Caco-2 (cell line): ENCODE measurements around the gene CCDC43. TPM values are rescaled to one million over a fixed set of nuclear protein-coding genes. Genes with fewer than 3 reads are reported as not detected.

Experiments used
- BruUV-seq: library from RNA; stranded (reverse); fragments of 400-500 nt; replicated peaks from 2 replicates; lab custom pipeline; 2021; lab: Mats Ljungman, UMichigan
- CTCF ChIA-PET: fragments of 300-600 bp; sonication (Branson Sonifier 250); formaldehyde crosslinking; loops from one replicate; lab custom pipeline; 2022; ENCODE audit warnings: antibody characterized with exemption; lab: Charles Lee
- POLR2A ChIA-PET: fragments of 300-600 bp; sonication (Branson Sonifier 250); formaldehyde crosslinking; loops from one replicate; lab custom pipeline; 2022; ENCODE audit warnings: antibody characterized with exemption; lab: Charles Lee
- DNase-seq, 2 experiments: peaks; one replicate each; pipeline versions ENCODE4 v3.0.0 to v3.0.0-alpha.2; 2020 to 2022
- H3K27me3 ChIP-seq: replicated peaks from 2 replicates; pipeline ENCODE4 v1.6.0; 2011; ENCODE audit warnings: low read length; ENCODE audit not compliant: control insufficient read depth, insufficient read depth
- H3K36me3 ChIP-seq: 2 replicates; pipeline ENCODE4 v1.5.1; 2011; ENCODE audit warnings: low read length; ENCODE audit not compliant: control insufficient read depth, insufficient read depth
- H3K4me1 ChIP-seq: fragments of 250-450 bp; sonication (Bioruptor Pico); 2 replicates; pipeline ENCODE4 v1.5.1; 2020; ENCODE audit warnings: mild to moderate bottlenecking
- H3K4me3 ChIP-seq: 2 replicates; pipeline ENCODE4 v1.5.1; 2011; ENCODE audit warnings: low read depth, mild to moderate bottlenecking, control low read depth, low read length
- H3K9me3 ChIP-seq: fragments of 250-450 bp; sonication (Bioruptor Pico); 2 replicates; pipeline ENCODE4 v1.5.1; 2020; ENCODE audit warnings: mild to moderate bottlenecking, moderate library complexity
- H3K27ac Mint-ChIP-seq: one replicate; pipeline ENCODE4 v1.8.0; 2022; ENCODE audit warnings: mixed read lengths; ENCODE audit not compliant: unreplicated experiment
- H3K27me3 Mint-ChIP-seq: one replicate; pipeline ENCODE4 v1.8.0; 2022; ENCODE audit warnings: mixed read lengths; ENCODE audit not compliant: insufficient read depth, unreplicated experiment
- H3K36me3 Mint-ChIP-seq: one replicate; pipeline ENCODE4 v1.8.0; 2022; ENCODE audit warnings: mild to moderate bottlenecking, mixed read lengths; ENCODE audit not compliant: insufficient read depth, unreplicated experiment
- H3K4me1 Mint-ChIP-seq: one replicate; pipeline ENCODE4 v1.8.0; 2022; ENCODE audit warnings: low read depth, mixed read lengths; ENCODE audit not compliant: unreplicated experiment
- H3K4me3 Mint-ChIP-seq: one replicate; pipeline ENCODE4 v1.8.0; 2022; ENCODE audit warnings: mild to moderate bottlenecking, moderate library complexity, mixed read lengths; ENCODE audit not compliant: unreplicated experiment
- H3K9me3 Mint-ChIP-seq: one replicate; pipeline ENCODE4 v1.8.0; 2022; ENCODE audit warnings: mixed read lengths; ENCODE audit not compliant: unreplicated experiment
- intact Hi-C: fragments of 100-400 bp; cut with micrococcal nuclease; formaldehyde crosslinking; loops from one replicate; pipeline ENCODE4 v1.10.0; 2022; ENCODE audit not compliant: unreplicated experiment
- total RNA-seq: library from RNA; stranded (reverse); gene quantifications from 2 replicates; pipeline ENCODE4 v1.2.3, GENCODE V29; 2022
- TF ChIP-seq, protein P1 (sequence below), 2 experiments: fragments of 200-600 bp in 1 of 2; IDR thresholded peaks; 1 replicate in 1 of 2; 2 replicates in 1 of 2; pipeline versions ENCODE4 v1.5.1 to v1.8.0; 2011 to 2022; ENCODE audit warnings: antibody characterized with exemption in 1 of 2, control low read depth in 1 of 2, inconsistent platforms in 1 of 2, low read depth in 1 of 2, low read length in 1 of 2, mild to moderate bottlenecking in 1 of 2, moderate library complexity in 1 of 2; ENCODE audit not compliant: insufficient read depth in 1 of 2, severe bottlenecking in 1 of 2, unreplicated experiment in 1 of 2

Gene CCDC43
- total RNA-seq, 1 experiment from 2014 or later: 54.3 TPM

DNA sequence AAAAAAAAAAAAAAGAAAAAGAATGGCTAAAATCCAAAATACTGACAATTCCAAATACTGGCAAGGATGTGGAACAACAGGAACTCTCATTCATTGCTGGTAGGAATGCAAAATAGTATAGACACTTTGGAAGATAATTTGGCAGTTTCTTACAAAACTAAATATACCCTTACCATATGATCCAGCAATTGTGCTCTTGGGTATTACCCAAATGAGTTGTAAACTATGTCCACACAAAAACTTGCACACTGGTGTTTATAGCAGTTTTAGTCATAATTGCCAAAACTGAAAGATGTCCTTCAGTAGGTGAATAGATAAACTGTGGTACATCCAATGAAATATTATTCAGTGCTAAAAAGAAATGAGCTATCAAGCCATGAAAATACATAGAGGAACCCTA lies 41.8 kb downstream of the CCDC43 start:
- no TSS peak for BruUV-seq
- Mint-ChIP-seq H3K27me3 (no peaks in the 10 kb centered on the region), H3K36me3 (no peaks in the 10 kb centered on the region), H3K27ac (no peak overlapping the region), H3K4me1 (no peaks in the 10 kb centered on the region), H3K9me3 (no peaks in the 10 kb centered on the region), H3K4me3 (no peak overlapping the region)
- no peaks in the 10 kb centered on the region for H3K36me3 ChIP-seq
- ChIA-PET POLR2A (no interaction called here), CTCF (interaction anchor here (0.6 kb wide), 1 partner anchor 60 kb away, joined by 3 read pairs; no protein-coding TSS in a partner anchor)
- intact Hi-C loops: no loop called here
- H3K4me1 ChIP-seq: no peaks in the 10 kb centered on the region
- no peaks in the 10 kb centered on the region for H3K9me3 ChIP-seq
- DNase-seq: no peak
- no peak overlapping the region for H3K4me3 ChIP-seq
- TF ChIP-seq, protein P1, sequence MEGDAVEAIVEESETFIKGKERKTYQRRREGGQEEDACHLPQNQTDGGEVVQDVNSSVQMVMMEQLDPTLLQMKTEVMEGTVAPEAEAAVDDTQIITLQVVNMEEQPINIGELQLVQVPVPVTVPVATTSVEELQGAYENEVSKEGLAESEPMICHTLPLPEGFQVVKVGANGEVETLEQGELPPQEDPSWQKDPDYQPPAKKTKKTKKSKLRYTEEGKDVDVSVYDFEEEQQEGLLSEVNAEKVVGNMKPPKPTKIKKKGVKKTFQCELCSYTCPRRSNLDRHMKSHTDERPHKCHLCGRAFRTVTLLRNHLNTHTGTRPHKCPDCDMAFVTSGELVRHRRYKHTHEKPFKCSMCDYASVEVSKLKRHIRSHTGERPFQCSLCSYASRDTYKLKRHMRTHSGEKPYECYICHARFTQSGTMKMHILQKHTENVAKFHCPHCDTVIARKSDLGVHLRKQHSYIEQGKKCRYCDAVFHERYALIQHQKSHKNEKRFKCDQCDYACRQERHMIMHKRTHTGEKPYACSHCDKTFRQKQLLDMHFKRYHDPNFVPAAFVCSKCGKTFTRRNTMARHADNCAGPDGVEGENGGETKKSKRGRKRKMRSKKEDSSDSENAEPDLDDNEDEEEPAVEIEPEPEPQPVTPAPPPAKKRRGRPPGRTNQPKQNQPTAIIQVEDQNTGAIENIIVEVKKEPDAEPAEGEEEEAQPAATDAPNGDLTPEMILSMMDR (IDR thresholded peaks at IDR 0.05; ENCODE audit: insufficient read depth in 1 of 2, low read depth in 1 of 2, low read length in 1 of 2, severe bottlenecking in 1 of 2, unreplicated experiment in 1 of 2): no peak
- H3K27me3 ChIP-seq: no peaks in the 10 kb centered on the region

- Histone ChIP-seq H3K36me3 (no peaks in the 10 kb centered on the region), H3K9me3 (no peaks in the 10 kb centered on the region), H3K27me3 (no peaks in the 10 kb centered on the region), H3K4me3 (no peak overlapping the region), H3K4me1 (no peaks in the 10 kb centered on the region)
- TF ChIP-seq, protein P1 (IDR thresholded peaks at IDR 0.05; ENCODE audit: insufficient read depth in 1 of 2, low read depth in 1 of 2, low read length in 1 of 2, severe bottlenecking in 1 of 2, unreplicated experiment in 1 of 2): no peak
- no peaks in the 10 kb centered on the region for H3K4me1 Mint-ChIP-seq
- ChIA-PET CTCF (interaction anchor here (0.6 kb wide), 3 partner anchors 37 to 159 kb away, joined by 3 to 5 read pairs (median 4); no protein-coding TSS in a partner anchor), POLR2A (no interaction called here)
- H3K9me3 Mint-ChIP-seq: no peaks in the 10 kb centered on the region
- BruUV-seq: no TSS peak
- H3K27ac Mint-ChIP-seq: no peak overlapping the region
- intact Hi-C loops: no loop called here
- H3K36me3 Mint-ChIP-seq: no peaks in the 10 kb centered on the region
- no peak overlapping the region for H3K4me3 Mint-ChIP-seq
- no peak for DNase-seq
- H3K27me3 Mint-ChIP-seq: no peaks in the 10 kb centered on the region
These were observed 43.3 kb downstream of the CCDC43 start for GRCh38 chr17:44646280-44646679.

- Mint-ChIP-seq H3K9me3 (no peaks in the 10 kb centered on the region), H3K4me3 (no peak overlapping the region), H3K27me3 (no peaks in the 10 kb centered on the region), H3K27ac (no peak overlapping the region), H3K36me3 (no peaks in the 10 kb centered on the region), H3K4me1 (no peaks in the 10 kb centered on the region)
- TF ChIP-seq, protein P1 (IDR thresholded peaks at IDR 0.05; ENCODE audit: insufficient read depth in 1 of 2, low read depth in 1 of 2, low read length in 1 of 2, severe bottlenecking in 1 of 2, unreplicated experiment in 1 of 2): no peak
- BruUV-seq: no TSS peak
- Histone ChIP-seq H3K4me3 (no peak overlapping the region), H3K36me3 (no peaks in the 10 kb centered on the region), H3K27me3 (no peaks in the 10 kb centered on the region), H3K9me3 (no peaks in the 10 kb centered on the region), H3K4me1 (no peaks in the 10 kb centered on the region)
- ChIA-PET POLR2A (interaction anchor here (0.8 kb wide), 1 partner anchor 88 kb away, joined by 3 read pairs; the partner anchor contains the start of gene FZD2), CTCF (interaction anchor here (0.6 kb wide), 1 partner anchor 38 kb away, joined by 4 read pairs; no protein-coding TSS in a partner anchor)
- intact Hi-C loops: no loop called here
- DNase-seq: no peak
These were observed 44.2 kb downstream of the CCDC43 start for GRCh38 chr17:44645341-44645740.
